Immature natural killer cell (primary cell): ENCODE data around the gene ZC2HC1C. TPM values are rescaled to one million over a fixed set of nuclear protein-coding genes. Genes with fewer than 3 reads are reported as not detected.

Source experiments
- DNase-seq, 3 donors: peaks; one replicate each; pipeline ENCODE4 v3.0.0; 2022; ENCODE audit warnings: mixed read lengths in 1 of 3
- H3K27ac Mint-ChIP-seq, 6 donors: one replicate each; pipeline ENCODE4 v1.8.0; 2020; ENCODE audit warnings: mixed read lengths in 6 of 6, mild to moderate bottlenecking in 5 of 6, inconsistent platforms in 4 of 6, moderate library complexity in 3 of 6
- H3K27me3 Mint-ChIP-seq, 3 donors: one replicate each; pipeline ENCODE4 v1.8.0; 2020 to 2021; ENCODE audit warnings: low read depth in 3 of 3, mild to moderate bottlenecking in 3 of 3, mixed read lengths in 3 of 3, moderate library complexity in 3 of 3, inconsistent platforms in 1 of 3
- H3K36me3 Mint-ChIP-seq, 3 donors: one replicate each; pipeline ENCODE4 v1.8.0; 2020; ENCODE audit warnings: mixed read lengths in 3 of 3, inconsistent platforms in 2 of 3, mild to moderate bottlenecking in 2 of 3
- H3K4me1 Mint-ChIP-seq, 2 donors: one replicate each; pipeline ENCODE4 v1.8.0; 2020; ENCODE audit warnings: inconsistent platforms in 2 of 2, mild to moderate bottlenecking in 2 of 2, mixed read lengths in 2 of 2, moderate library complexity in 1 of 2
- H3K4me3 Mint-ChIP-seq, 5 donors: one replicate each; pipeline ENCODE4 v1.8.0; 2020; ENCODE audit warnings: mild to moderate bottlenecking in 5 of 5, mixed read lengths in 5 of 5, inconsistent platforms in 3 of 5, moderate library complexity in 3 of 5
- H3K9me3 Mint-ChIP-seq, 6 donors: one replicate each; pipeline ENCODE4 v1.8.0; 2020; ENCODE audit warnings: mild to moderate bottlenecking in 6 of 6, mixed read lengths in 6 of 6, inconsistent platforms in 4 of 6, moderate library complexity in 3 of 6
- polyA plus RNA-seq, 3 donors: library from polyadenylated mRNA; unstranded; fragments of 300-500 nt; fragmentation: Illumina TruSeq; gene quantifications; one replicate each; pipeline ENCODE4 v1.2.3, GENCODE V29; 2021

Gene ZC2HC1C
- polyA plus RNA-seq: under 1 TPM in 1 of 3 donors, not detected in 2; 0.58 TPM

GRCh38 chr14:75069121-75069810, at the start of gene ZC2HC1C:
TSS of gene ZC2HC1C (plus strand) at chr14:75069641. CDS start at chr14:75070574, 933 bp downstream.
- no peaks in the 10 kb centered on the region for H3K9me3 Mint-ChIP-seq
- peak within 1 kb of the TSS in 3 of 5 donors; percentile 19 to 61 (median 54) for H3K4me3 Mint-ChIP-seq
- DNase-seq: peak; percentile 44 to 50 (median 46)
- H3K4me1 Mint-ChIP-seq: peaks cover 8 to 15% of the 10 kb centered on the region in 2 donors
- H3K27ac Mint-ChIP-seq: peak within 1 kb of the TSS in 3 of 6 donors; percentile 42 to 65 (median 63)
- peaks cover 0 to 2% (median 2%) of the 10 kb centered on the region in 3 donors for H3K27me3 Mint-ChIP-seq
- H3K36me3 Mint-ChIP-seq: no peaks in the 10 kb centered on the region

- Mint-ChIP-seq H3K9me3 (no peaks in the 10 kb centered on the region), H3K27me3 (no peaks in the 10 kb centered on the region), H3K4me1 (no peaks in the 10 kb centered on the region), H3K27ac (peak overlapping the region in 1 of 6 donors; percentile 19), H3K36me3 (peaks cover 17 to 33% (median 19%) of the 10 kb centered on the region in 3 donors), H3K4me3 (no peak overlapping the region)
- DNase-seq: peak in 1 of 3 donors; percentile 13
Observed at GRCh38 chr14:75022655-75023054, 46.8 kb upstream of the ZC2HC1C start.

- Mint-ChIP-seq H3K36me3 (peaks cover 17 to 32% (median 19%) of the 10 kb centered on the region in 3 donors), H3K9me3 (no peaks in the 10 kb centered on the region), H3K27ac (peak overlapping the region in 1 of 6 donors; percentile 20), H3K4me1 (no peaks in the 10 kb centered on the region), H3K27me3 (no peaks in the 10 kb centered on the region), H3K4me3 (no peak overlapping the region)
- DNase-seq: no peak
Observed at GRCh38 chr14:75023108-75023507, 46.3 kb upstream of the ZC2HC1C start.

GRCh38 chr14:75025082-75025481, 44.4 kb upstream of the ZC2HC1C start:
- Mint-ChIP-seq H3K36me3 (peaks cover 12 to 20% (median 14%) of the 10 kb centered on the region in 3 donors), H3K9me3 (no peaks in the 10 kb centered on the region), H3K27me3 (no peaks in the 10 kb centered on the region), H3K4me3 (no peak overlapping the region), H3K27ac (no peak overlapping the region), H3K4me1 (no peaks in the 10 kb centered on the region)
- no peak for DNase-seq

- no peak for DNase-seq
- Mint-ChIP-seq H3K27ac (no peak overlapping the region), H3K4me3 (no peak overlapping the region), H3K4me1 (no peaks in the 10 kb centered on the region), H3K9me3 (no peaks in the 10 kb centered on the region), H3K27me3 (no peaks in the 10 kb centered on the region), H3K36me3 (peaks cover 15 to 24% (median 15%) of the 10 kb centered on the region in 3 donors)
Observed at GRCh38 chr14:75025876-75026275, 43.6 kb upstream of the ZC2HC1C start.

- Mint-ChIP-seq H3K9me3 (no peaks in the 10 kb centered on the region), H3K27ac (no peak overlapping the region), H3K4me3 (no peak overlapping the region), H3K36me3 (peaks cover 10 to 33% (median 28%) of the 10 kb centered on the region in 3 donors), H3K4me1 (no peaks in the 10 kb centered on the region), H3K27me3 (no peaks in the 10 kb centered on the region)
- DNase-seq: no peak
Observed at GRCh38 chr14:75030147-75030546, 39.3 kb upstream of the ZC2HC1C start.

- Mint-ChIP-seq H3K4me3 (no peak overlapping the region), H3K9me3 (no peaks in the 10 kb centered on the region), H3K27ac (no peak overlapping the region), H3K27me3 (no peaks in the 10 kb centered on the region), H3K4me1 (no peaks in the 10 kb centered on the region), H3K36me3 (peaks cover 22 to 48% (median 40%) of the 10 kb centered on the region in 3 donors)
- DNase-seq: no peak
Observed at GRCh38 chr14:75032939-75033338, 36.5 kb upstream of the ZC2HC1C start.

GRCh38 chr14:75040507-75040906, 28.9 kb upstream of the ZC2HC1C start:
- Mint-ChIP-seq H3K36me3 (peaks cover 19 to 25% (median 20%) of the 10 kb centered on the region in 3 donors), H3K27me3 (no peaks in the 10 kb centered on the region), H3K9me3 (no peaks in the 10 kb centered on the region), H3K27ac (no peak overlapping the region), H3K4me3 (no peak overlapping the region), H3K4me1 (peaks cover 2 to 19% of the 10 kb centered on the region in 2 donors)
- no peak for DNase-seq

GRCh38 chr14:75040959-75041358, 28.5 kb upstream of the ZC2HC1C start:
- Mint-ChIP-seq H3K4me3 (no peak overlapping the region), H3K27ac (no peak overlapping the region), H3K27me3 (no peaks in the 10 kb centered on the region), H3K36me3 (peaks cover 15 to 21% (median 16%) of the 10 kb centered on the region in 3 donors), H3K9me3 (no peaks in the 10 kb centered on the region), H3K4me1 (peaks cover 4 to 24% of the 10 kb centered on the region in 2 donors)
- no peak for DNase-seq

GRCh38 chr14:75041613-75042012, 27.8 kb upstream of the ZC2HC1C start:
- Mint-ChIP-seq H3K27ac (no peak overlapping the region), H3K27me3 (no peaks in the 10 kb centered on the region), H3K4me3 (no peak overlapping the region), H3K9me3 (no peaks in the 10 kb centered on the region), H3K4me1 (peaks cover 4 to 28% of the 10 kb centered on the region in 2 donors), H3K36me3 (peaks cover 12 to 18% (median 15%) of the 10 kb centered on the region in 3 donors)
- DNase-seq: no peak

GRCh38 chr14:75042035-75042434, 27.4 kb upstream of the ZC2HC1C start:
- Mint-ChIP-seq H3K27ac (no peak overlapping the region), H3K4me1 (peaks cover 4 to 32% of the 10 kb centered on the region in 2 donors), H3K36me3 (peaks cover 8 to 16% (median 10%) of the 10 kb centered on the region in 3 donors), H3K9me3 (no peaks in the 10 kb centered on the region), H3K4me3 (no peak overlapping the region), H3K27me3 (no peaks in the 10 kb centered on the region)
- no peak for DNase-seq

- Mint-ChIP-seq H3K9me3 (no peaks in the 10 kb centered on the region), H3K4me1 (peaks cover 4 to 40% of the 10 kb centered on the region in 2 donors), H3K36me3 (peaks cover 0 to 9% (median 5%) of the 10 kb centered on the region in 3 donors), H3K4me3 (no peak overlapping the region), H3K27me3 (no peaks in the 10 kb centered on the region), H3K27ac (no peak overlapping the region)
- DNase-seq: no peak
Observed at GRCh38 chr14:75044322-75044721, 25.1 kb upstream of the ZC2HC1C start.

GRCh38 chr14:75044752-75045151, 24.7 kb upstream of the ZC2HC1C start:
- H3K36me3 Mint-ChIP-seq: peaks cover 0 to 9% (median 7%) of the 10 kb centered on the region in 3 donors
- no peaks in the 10 kb centered on the region for H3K27me3 Mint-ChIP-seq
- H3K4me1 Mint-ChIP-seq: peaks cover 5 to 43% of the 10 kb centered on the region in 2 donors
- no peak overlapping the region for H3K27ac Mint-ChIP-seq
- H3K4me3 Mint-ChIP-seq: no peak overlapping the region
- DNase-seq: no peak
- no peaks in the 10 kb centered on the region for H3K9me3 Mint-ChIP-seq

- H3K4me3 Mint-ChIP-seq: no peak overlapping the region
- DNase-seq: no peak
- H3K36me3 Mint-ChIP-seq: peaks cover 0 to 4% (median 3%) of the 10 kb centered on the region in 3 donors
- peaks cover 17 to 56% of the 10 kb centered on the region in 2 donors for H3K4me1 Mint-ChIP-seq
- H3K27me3 Mint-ChIP-seq: peaks cover 1 to 2% (median 2%) of the 10 kb centered on the region in 3 donors
- no peak overlapping the region for H3K27ac Mint-ChIP-seq
- no peaks in the 10 kb centered on the region for H3K9me3 Mint-ChIP-seq
Observed at GRCh38 chr14:75046275-75046674, 23.2 kb upstream of the ZC2HC1C start.
